ENCODE results near the gene IGFBP1. TPM values are rescaled to one million over a fixed set of nuclear protein-coding genes. Genes with fewer than 3 reads are reported as not detected.

The IGFBP1 gene
- total and polyA plus RNA-seq, 2 of the 13 experiments (the other 11 are each of a cell fraction or from before 2014, with no cell fraction given): 5.4 to 885 TPM

DNA sequence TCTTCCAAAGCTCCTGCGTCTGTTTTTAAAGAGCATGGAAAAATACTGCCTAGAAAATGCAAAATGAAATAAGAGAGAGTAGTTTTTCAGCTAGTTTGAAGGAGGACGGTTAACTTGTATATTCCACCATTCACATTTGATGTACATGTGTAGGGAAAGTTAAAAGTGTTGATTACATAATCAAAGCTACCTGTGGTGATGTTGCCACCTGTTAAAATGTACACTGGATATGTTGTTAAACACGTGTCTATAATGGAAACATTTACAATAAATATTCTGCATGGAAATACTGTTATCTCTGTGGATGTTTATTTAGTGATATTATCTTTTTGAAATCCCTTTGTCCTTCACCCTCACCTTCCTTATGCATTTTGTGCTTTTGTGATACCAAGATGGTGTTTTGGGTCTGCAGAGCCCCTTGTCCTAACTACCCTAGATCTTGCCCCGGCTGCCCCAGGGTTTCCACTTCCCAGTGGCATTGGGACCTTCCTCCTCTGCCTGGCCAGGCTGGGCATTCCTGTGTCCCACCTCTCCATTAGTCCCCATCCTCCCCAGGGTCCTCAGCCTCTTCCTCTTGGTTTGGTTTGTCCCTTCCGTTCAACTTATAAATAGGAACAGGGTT, 5.2 kb downstream of the IGFBP1 start (continued):
- TF ChIP-seq, protein P1, sequence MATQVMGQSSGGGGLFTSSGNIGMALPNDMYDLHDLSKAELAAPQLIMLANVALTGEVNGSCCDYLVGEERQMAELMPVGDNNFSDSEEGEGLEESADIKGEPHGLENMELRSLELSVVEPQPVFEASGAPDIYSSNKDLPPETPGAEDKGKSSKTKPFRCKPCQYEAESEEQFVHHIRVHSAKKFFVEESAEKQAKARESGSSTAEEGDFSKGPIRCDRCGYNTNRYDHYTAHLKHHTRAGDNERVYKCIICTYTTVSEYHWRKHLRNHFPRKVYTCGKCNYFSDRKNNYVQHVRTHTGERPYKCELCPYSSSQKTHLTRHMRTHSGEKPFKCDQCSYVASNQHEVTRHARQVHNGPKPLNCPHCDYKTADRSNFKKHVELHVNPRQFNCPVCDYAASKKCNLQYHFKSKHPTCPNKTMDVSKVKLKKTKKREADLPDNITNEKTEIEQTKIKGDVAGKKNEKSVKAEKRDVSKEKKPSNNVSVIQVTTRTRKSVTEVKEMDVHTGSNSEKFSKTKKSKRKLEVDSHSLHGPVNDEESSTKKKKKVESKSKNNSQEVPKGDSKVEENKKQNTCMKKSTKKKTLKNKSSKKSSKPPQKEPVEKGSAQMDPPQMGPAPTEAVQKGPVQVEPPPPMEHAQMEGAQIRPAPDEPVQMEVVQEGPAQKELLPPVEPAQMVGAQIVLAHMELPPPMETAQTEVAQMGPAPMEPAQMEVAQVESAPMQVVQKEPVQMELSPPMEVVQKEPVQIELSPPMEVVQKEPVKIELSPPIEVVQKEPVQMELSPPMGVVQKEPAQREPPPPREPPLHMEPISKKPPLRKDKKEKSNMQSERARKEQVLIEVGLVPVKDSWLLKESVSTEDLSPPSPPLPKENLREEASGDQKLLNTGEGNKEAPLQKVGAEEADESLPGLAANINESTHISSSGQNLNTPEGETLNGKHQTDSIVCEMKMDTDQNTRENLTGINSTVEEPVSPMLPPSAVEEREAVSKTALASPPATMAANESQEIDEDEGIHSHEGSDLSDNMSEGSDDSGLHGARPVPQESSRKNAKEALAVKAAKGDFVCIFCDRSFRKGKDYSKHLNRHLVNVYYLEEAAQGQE (IDR thresholded peaks at IDR 0.05; ENCODE audit: borderline replicate concordance in 1 of 2, low read depth in 1 of 2, low read length in 2 of 2): no peak
- TF ChIP-seq, protein P2, sequence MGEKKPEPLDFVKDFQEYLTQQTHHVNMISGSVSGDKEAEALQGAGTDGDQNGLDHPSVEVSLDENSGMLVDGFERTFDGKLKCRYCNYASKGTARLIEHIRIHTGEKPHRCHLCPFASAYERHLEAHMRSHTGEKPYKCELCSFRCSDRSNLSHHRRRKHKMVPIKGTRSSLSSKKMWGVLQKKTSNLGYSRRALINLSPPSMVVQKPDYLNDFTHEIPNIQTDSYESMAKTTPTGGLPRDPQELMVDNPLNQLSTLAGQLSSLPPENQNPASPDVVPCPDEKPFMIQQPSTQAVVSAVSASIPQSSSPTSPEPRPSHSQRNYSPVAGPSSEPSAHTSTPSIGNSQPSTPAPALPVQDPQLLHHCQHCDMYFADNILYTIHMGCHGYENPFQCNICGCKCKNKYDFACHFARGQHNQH (CRISPR knock-in tag; IDR thresholded peaks at IDR 0.05): no peak; the same call in none of the 2 replicates
- TF ChIP-seq POLR2A (IDR thresholded peaks at IDR 0.05; ENCODE audit: insufficient read depth in 1 of 2, low read depth in 2 of 2, low read length in 2 of 2) (peak in 1 of 2 experiments; percentile 66; a peak in 1 of 4 replicates), SIN3A (IDR thresholded peaks at IDR 0.05; ENCODE audit: borderline replicate concordance, low read depth, low read length) (no peak; the same call in 1 of the 2 replicates), CC2D1A (CRISPR knock-in tag; IDR thresholded peaks at IDR 0.05) (no peak), ZNF530 (CRISPR knock-in tag; IDR thresholded peaks at IDR 0.05; ENCODE audit: low read depth) (no peak), JARID2 (CRISPR knock-in tag; IDR thresholded peaks at IDR 0.05; ENCODE audit: insufficient replicate concordance) (no peak), ZNF589 (CRISPR knock-in tag; conservative IDR thresholded peaks at IDR 0.05) (peak; percentile 39), YY1 (IDR thresholded peaks at IDR 0.05; ENCODE audit: insufficient read depth, insufficient replicate concordance, low read depth, low read length) (no peak), FOXO1 (CRISPR knock-in tag; IDR thresholded peaks at IDR 0.05) (no peak), RARA (CRISPR knock-in tag; IDR thresholded peaks at IDR 0.05) (peak; percentile 53), ZNF230 (CRISPR knock-in tag; IDR thresholded peaks at IDR 0.05) (no peak), MAF1 (CRISPR knock-in tag; IDR thresholded peaks at IDR 0.05; ENCODE audit: borderline replicate concordance) (no peak), HNRNPK (IDR thresholded peaks at IDR 0.05; ENCODE audit: low read depth, low read length, poor library complexity, severe bottlenecking) (no peak), ZNF670 (CRISPR knock-in tag; IDR thresholded peaks at IDR 0.05; ENCODE audit: borderline replicate concordance) (no peak; the same call in 1 of the 2 replicates), SAFB2 (CRISPR knock-in tag; IDR thresholded peaks at IDR 0.05; ENCODE audit: borderline replicate concordance, low read depth) (no peak)
- TF ChIP-seq, protein P3, sequence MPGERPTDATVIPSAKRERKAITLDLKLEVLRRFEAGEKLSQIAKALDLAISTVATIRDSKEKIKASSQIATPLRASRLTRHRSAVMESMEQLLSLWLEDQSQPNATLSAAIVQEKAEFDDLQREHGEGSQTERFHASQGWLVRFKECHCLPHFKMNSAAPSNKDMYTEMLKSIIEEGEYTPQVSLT (CRISPR knock-in tag; IDR thresholded peaks at IDR 0.05; ENCODE audit: borderline replicate concordance, low read depth): peak; percentile 68
- TF ChIP-seq, protein P4, sequence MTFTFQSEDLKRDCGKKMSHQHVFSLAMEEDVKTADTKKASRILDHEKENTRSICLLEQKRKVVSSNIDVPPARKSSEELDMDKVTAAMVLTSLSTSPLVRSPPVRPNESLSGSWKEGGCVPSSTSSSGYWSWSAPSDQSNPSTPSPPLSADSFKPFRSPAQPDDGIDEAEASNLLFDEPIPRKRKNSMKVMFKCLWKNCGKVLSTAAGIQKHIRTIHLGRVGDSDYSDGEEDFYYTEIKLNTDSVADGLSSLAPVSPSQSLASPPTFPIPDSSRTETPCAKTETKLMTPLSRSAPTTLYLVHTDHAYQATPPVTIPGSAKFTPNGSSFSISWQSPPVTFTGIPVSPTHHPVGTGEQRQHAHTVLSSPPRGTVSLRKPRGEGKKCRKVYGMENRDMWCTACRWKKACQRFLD (CRISPR knock-in tag; IDR thresholded peaks at IDR 0.05; ENCODE audit: borderline replicate concordance): no peak
- TF ChIP-seq, protein P5, sequence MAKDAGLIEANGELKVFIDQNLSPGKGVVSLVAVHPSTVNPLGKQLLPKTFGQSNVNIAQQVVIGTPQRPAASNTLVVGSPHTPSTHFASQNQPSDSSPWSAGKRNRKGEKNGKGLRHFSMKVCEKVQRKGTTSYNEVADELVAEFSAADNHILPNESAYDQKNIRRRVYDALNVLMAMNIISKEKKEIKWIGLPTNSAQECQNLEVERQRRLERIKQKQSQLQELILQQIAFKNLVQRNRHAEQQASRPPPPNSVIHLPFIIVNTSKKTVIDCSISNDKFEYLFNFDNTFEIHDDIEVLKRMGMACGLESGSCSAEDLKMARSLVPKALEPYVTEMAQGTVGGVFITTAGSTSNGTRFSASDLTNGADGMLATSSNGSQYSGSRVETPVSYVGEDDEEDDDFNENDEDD (CRISPR knock-in tag; IDR thresholded peaks at IDR 0.05; ENCODE audit: borderline replicate concordance): 0 out of 2 replicates have a peak, but pooled peaks have one; percentile 14
- TF ChIP-seq, protein P6, sequence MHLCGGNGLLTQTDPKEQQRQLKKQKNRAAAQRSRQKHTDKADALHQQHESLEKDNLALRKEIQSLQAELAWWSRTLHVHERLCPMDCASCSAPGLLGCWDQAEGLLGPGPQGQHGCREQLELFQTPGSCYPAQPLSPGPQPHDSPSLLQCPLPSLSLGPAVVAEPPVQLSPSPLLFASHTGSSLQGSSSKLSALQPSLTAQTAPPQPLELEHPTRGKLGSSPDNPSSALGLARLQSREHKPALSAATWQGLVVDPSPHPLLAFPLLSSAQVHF (CRISPR knock-in tag; IDR thresholded peaks at IDR 0.05): no peak

Measured in HepG2 (cell line).